SKM-1 (cell line): Measurements from ENCODE around the gene JAG1.

Experiments used
- DNase-seq: peaks from one replicate; lab custom pipeline; 2025; ENCODE audit not compliant: unreplicated experiment; lab: John Stamatoyannopoulos, UW

Gene JAG1

DNA sequence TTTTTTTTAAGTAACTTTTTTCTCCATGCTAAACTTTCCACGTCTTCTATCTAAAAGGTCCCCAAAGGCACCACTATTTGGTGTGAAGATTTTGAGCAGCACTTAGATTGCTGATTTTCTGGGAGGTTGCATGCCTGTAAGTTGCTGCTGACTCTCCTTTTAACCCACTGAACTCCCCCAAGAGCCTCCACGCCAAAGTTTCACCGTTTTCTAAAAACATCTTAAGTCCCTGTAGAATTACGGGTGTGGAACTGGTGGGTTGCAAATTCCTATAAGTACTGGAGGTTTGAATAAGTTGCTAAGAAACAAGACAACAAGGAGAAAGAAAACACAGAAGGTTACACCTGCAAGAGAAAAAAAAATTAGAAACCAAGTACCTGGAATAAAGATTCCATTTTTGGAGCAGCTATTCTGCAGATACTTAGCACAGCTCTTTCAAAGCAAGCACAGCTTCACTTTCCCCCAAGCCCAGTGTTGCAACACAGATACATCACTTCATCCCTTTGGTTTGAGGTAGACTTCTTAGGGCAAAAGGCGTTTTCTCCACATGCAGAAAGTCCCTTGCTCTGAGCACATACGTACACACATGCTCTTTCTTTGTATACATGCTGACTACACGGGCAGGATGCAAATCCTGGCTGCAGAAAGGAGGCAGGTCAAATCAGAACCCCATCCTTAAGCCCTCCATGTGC, 5.0 kb downstream of the JAG1 start:
- no peak for DNase-seq

DNA sequence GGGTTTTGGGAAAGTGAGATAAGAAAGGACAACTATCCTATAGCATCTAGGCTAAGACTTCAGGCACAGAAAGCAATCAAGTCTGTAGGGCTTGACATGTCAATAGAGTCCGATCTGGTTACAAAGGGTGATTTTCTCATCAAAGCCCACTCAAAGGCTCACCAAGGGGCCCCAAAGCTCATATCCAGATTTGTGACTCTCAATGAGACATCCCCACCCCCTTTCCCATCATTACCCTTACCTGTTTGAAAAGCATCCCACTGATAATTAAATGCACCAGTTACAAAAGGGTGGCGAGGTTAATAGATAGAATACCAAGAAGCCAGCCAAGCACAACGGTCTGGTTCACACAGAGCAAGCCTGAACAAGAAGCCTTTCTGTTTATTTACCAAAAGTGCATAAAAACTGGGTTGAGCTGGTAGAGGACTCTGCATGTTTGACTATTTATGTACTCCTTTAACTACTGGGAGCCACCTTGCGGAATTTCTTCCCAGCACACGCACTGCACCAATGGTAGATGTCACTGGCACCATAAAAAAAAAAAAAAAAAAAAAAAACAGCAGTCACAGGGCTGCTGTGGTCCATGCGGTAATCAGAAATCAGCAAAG, 6.1 kb downstream of the JAG1 start:
- no peak for DNase-seq

DNA sequence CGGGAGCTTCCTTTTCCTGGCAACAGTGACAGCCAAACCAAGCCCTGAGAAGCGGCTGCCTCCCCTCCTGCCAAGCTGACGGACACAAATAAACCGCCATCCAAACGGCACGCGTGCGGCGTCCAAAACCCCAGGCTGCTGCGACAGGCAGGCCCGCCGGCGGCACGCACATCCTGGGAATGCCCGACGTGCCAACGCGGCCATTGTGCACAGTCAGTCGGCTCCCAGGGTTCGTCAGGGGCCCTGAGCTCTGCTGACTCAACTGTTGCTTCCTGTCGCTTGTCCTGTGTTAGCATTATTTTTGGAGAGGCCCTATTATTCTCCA, 6.8 kb downstream of the JAG1 start:
- no peak for DNase-seq

DNA sequence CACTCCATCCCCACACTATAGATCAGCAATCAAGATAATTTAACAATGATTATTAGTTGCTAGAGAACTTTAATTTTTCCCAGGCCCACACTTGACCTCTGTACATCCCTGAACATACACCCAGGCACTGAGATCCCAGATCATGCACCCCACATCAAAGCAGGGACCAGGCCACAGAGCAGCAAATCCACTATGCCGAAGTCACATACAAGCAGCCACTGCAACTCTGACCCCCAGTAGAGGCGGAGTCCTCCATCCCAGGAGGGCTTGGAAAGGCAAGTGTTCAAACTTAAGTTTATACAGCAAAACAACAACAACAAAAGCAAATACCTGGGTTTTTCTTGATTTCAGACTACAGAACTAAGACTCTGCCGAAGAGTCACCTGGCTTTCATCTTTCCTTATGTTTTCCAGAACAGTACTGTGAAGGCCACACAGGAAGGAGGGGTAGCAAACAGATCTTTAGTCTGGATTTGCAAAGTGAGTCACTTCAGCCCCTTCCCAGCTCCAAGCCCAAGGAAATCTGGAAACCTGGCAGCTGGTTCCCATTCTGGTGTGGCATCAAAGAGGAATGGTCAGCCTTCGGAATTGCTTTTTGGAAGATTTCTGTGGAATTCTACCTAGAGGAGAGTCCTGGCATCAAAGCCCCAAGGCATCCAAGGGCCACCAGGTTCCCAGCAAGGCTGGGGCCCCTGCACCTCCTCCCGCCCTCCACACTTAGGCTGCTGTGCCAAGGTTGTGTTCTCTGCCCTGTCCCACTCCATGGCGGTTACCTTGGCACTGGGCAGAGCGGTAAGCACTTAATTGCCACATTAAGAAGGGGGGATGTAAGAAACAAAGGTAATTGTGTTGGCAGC, 7.3 kb downstream of the JAG1 start:
- DNase-seq = no peak

GRCh38 chr20:10665791-10666190, 8.0 kb downstream of the JAG1 start:
- DNase-seq = no peak

GRCh38 chr20:10665027-10665561, 8.7 kb downstream of the JAG1 start:
- no peak for DNase-seq

GRCh38 chr20:10663756-10664155, 10.0 kb downstream of the JAG1 start:
- DNase-seq = no peak

- DNase-seq = no peak
Measured at GRCh38 chr20:10662661-10663458, 10.9 kb downstream of the JAG1 start.

DNA sequence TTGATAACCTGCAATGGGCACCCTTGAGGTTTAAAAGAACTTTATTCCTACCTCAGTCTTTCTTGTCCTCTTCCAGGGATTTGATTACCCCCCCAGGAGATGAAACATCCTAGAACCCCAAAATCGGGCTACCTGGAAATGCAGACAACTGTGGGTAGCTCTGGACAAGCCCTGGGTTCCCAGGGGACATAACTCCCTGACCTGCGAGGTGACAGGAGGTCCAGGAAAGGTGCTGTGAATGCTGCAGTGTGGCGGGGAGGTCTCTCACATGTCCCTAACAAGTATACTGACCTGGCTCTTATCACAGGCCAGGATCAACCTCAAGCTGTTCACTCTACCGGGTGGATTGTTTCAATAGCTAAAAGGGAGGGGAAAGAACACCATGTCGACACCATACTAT, 11.6 kb downstream of the JAG1 start:
- DNase-seq = no peak

DNA sequence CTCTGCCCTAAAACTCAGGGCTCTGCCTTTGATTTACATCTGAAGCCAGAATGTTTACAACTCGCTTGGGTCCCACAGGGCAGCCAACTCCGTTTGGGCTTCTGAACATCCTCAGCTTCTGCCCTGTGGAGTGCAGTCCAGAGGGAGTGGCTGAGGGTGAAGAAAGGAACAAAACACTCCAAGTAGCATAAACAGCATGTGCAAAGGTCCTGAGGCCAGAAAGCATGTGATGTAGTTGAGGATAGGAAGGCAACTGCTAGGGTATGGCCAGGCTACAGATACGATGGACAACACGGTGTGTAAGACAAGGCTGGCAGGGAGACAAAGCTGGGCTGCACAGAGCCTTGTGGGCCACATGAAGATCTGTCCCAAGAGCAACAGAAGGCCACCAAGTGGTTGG, 12.5 kb downstream of the JAG1 start:
- no peak for DNase-seq

DNA sequence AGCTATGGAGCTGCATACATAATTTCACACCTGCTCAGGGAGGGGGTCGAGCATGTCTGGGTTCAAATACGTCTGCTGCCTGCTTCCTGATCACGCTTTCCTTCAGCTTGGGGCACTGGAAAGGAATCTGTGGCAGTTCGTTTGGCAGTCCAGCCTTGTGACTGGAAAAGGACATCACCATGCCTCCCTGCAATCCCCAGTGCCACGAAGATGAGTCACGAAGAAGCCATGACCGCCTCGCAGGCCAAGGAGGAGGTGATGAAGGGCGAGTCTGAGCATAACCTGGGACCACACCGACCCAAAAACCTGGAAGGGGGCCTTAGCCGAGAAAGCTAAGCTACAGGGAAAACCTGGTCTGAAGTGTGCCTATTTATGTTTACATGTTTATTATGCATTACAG, 13.1 kb downstream of the JAG1 start:
- DNase-seq = no peak

- no peak for DNase-seq
Measured at GRCh38 chr20:10659651-10660601, 13.9 kb downstream of the JAG1 start.

GRCh38 chr20:10658876-10659632, 14.7 kb downstream of the JAG1 start:
- DNase-seq = no peak

- no peak for DNase-seq
Measured at GRCh38 chr20:10658051-10658823, 15.6 kb downstream of the JAG1 start.

DNA sequence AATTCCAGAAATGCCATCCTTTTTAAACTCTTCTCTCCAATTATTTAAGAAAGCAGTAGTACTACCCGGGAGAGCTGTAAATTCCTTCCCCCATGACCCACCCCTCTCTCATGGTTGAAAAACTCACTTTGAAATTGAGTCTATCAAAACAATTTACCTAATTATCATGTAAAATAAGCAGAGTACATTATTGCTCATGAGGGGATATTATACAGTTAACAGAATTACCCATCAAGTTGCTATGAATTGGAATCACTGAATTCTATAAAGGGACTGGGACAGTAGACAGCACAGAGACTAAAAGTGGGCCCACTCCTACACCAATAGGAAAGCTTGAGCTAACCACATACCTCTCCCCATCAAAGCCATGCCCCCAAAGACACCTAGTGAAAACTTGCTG, 16.3 kb downstream of the JAG1 start:
- DNase-seq = no peak

DNA sequence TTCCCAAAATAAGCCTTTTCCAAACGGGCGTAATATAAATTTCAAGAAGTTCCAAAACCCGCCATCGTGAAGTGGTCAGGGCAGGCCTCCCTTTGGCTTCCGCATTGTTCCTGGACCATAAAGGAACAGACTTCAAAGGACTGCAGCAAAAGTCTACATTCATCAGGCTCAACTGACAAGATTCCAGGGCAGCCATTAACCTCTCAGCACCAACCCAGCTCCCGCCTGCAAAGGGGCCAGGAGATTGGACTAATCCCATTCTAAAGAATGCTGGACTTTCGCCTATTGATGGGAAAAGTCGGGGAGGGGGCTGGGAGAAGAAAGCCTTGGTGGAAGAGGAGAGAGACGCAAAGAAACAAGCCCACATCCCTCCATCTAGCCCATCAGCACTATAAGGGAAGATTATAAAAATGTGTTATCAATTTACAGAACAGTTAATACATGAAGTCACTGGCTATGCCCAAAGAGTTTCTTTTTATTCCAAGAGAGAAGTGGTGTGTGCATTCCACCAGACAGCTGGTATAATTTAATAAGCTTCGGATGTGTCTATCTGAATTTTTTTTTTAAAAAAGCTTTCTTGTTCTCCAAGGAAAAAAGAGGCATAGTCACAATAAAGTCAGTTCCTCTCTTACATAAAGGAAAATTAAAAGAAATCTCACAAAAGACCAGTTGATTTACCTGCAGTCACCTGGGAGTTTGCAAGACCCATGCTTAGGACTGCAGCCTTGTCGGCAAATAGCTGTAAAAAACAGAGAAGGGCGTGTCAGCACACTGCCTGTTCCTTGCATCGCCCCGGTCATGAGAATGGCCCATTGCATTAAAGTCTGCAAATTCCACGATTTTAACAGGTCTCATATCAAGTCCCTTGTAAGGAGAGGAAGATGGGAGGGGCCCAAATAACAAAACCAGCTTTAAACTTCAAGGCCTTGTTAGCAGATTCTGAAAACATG, 17.8 kb downstream of the JAG1 start:
- no peak for DNase-seq

- no peak for DNase-seq
Measured at GRCh38 chr20:10654630-10655029, 19.2 kb downstream of the JAG1 start.

DNA sequence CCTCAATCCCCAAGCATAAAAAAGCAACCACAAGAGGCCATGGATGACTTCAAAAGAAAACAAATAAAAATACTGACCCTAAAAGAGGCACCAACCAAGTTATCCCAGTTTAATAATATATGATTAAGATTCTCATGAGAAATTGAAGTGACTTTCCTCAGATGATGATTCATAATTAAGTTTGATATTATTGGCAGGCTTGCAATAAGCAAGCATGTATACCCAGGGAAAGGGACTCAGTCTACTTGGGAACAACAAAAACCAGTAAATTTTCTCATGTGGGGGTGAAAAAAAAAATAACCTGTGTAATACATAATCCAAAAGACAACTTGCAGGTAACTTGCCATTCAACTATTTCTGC, 19.6 kb downstream of the JAG1 start:
- no peak for DNase-seq
